Activated CD8-positive, alpha-beta memory T cell treated with anti-CD3 and anti-CD28 coated beads for 1 hour (primary cell): ENCODE data around the gene UXT.
"Not testable (repeated sequence)": the region's sequence is repeated elsewhere in the genome, so short reads cannot be mapped to it uniquely, and the experiment has no call there.

Experiments used
- DNase-seq, 2 donors: peaks; one replicate each; pipeline ENCODE4 v3.0.0-alpha.2; 2020; ENCODE audit warnings: low read depth in 1 of 2; ENCODE audit errors: extremely low read depth in 1 of 2

Gene UXT

DNA sequence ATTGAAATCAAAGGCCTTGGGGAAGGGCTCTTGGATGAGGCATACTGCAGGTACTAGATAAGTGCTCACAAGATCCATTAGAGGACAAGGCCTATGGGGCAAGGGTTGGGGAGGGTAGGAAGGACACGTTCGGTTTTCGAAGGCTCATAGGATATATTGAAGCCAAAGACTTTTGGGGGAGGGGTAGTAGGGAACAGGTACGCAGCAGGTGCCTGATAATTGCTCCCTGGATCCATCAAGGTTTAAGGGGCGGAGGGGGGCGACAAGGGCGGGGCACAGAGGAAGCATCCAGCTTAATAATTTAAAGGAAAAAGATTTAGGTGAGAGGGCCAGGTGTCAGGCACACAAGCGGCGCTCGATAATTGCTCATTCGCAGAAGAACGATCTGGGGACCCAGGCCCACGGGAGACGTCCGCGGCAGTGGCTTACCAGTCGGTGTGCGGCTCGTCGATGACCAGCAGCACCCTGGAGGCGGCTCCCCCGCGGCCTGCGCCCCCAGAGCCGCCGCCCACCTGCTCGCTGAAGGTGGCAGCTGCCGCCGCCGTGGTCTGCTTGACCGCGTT is 40.0 kb downstream of the UXT start:
- DNase-seq, result no peak

- DNase-seq, result no peak
Measured at GRCh38 chrX:47614618-47615017, 44.4 kb downstream of the UXT start.

DNA sequence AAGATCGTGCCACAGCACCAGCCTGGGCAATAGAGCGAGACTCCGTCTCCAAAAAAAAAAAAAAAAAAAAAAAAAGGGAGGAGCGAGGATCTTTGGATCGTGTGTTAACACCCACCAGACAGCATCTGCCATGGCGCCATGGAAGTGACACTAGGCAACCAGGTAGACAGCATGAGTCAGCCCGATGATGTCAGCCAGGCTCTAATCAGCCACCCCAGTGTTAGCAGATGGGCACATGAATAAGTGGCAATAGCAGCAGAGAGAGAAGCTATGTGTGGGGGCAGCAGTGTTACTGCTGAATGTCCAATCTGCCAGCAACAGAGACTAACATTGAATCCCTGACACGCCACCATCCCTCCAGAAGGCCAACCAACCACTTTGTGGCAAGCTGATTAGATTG is 45.9 kb downstream of the UXT start:
- no peak for DNase-seq

- DNase-seq, result no peak
Measured at GRCh38 chrX:47612418-47612817, 46.6 kb downstream of the UXT start.

- no peak for DNase-seq
Measured at GRCh38 chrX:47611926-47612325, 47.1 kb downstream of the UXT start.

DNA sequence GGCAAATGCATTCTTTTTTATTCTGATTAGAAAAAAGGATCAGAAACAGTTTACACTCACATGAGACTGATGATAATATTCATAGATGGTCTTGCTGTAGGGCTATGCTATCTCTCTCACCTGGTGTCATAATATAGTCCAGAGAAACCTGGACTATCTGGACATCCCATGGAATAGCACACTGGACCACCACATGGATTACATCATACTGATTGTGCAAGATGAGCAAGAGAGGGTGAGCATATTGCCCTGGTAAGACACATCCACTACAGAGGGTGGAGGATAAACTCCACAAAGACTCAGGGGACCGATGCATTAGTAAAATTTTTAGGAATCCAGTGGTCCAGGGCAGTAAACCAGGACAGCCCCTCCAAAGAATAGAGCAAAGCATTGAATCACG is 47.5 kb downstream of the UXT start:
- no peak for DNase-seq

DNA sequence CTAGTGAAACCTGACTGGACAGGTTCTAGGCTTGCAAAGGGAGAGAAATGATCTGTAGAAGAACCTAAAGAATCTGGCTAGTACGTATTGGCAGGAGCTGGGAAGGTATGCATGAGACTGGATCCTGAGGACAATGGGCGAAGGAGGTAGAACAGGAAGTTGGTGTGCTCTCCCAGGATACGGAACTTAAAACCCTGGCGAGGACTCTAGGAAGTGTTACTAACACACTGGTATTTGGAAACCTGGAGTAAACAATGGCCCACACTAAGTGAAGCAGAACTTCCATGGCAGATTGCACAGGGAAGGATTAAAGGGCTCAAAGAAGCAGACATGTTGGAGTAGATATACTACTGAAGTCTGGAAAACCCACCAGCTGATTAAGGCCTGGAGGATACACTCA is 48.5 kb downstream of the UXT start:
- no peak for DNase-seq

- no peak for DNase-seq
Measured at GRCh38 chrX:47608130-47608810, 50.7 kb downstream of the UXT start.

DNA sequence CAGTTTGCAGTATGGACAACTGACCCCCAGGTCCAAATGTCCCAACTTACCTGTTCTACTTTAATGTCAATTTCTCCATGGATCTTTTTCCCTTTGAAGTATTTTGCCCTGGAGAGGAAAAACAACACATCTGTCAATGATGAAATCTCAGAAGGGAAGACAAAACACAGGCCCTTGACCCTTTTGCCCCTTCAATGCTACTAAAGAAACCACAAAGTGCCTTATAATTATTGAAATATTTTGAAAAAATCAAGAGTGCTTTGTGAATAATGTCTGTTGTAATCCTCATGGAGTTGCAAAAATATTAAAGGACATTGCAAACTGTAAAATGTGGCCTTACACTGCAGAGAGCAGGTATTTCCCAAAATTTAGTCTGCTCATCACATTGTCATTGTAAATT is 51.9 kb downstream of the UXT start:
- DNase-seq, result no peak

- DNase-seq, result no peak
Measured at GRCh38 chrX:47605024-47605423, 54.0 kb downstream of the UXT start.

DNA sequence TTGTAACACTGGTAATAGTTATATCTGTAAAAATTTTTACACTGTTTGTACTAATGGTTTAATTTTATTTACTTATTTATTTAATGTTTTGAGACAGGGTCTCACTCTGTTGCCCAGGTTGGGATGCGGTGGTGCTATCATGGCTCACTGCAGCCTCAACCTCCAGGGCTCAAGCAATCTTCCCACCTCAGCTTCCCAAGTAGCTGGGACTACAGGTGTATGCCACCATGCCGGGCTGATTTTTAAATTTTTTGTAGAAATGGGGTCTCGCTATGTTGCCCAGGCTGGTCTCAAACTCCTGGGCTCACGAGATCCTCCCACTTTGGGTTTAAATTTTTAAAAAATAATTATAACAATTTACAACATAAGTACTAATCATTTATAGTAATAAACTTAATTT is 55.9 kb downstream of the UXT start:
- not testable (repeated sequence) for DNase-seq
